ENCODE results near the gene ZNF513. TPM values are rescaled to one million over a fixed set of nuclear protein-coding genes. Genes with fewer than 3 reads are reported as not detected.

The ZNF513 gene
- total and polyA plus RNA-seq, 2 donors (not counting 3 experiments of a cell fraction or from before 2014, with no cell fraction given) = 19.0 to 30.6 TPM

GRCh38 chr2:27400348-27401135 is 20.0 kb upstream of the ZNF513 start:
- no peak overlapping the region for H3K9ac ChIP-seq (replicated peaks; ENCODE audit: extremely low read depth, insufficient read depth, low read length)
- no peak overlapping the region for H2AFZ ChIP-seq (ENCODE audit: low read depth, low read length)
- H3K79me2 ChIP-seq (ENCODE audit: control insufficient read depth, insufficient read depth, low read length) = peaks cover 97% of the 10 kb centered on the region
- no peaks in the 10 kb centered on the region for H3K9me3 ChIP-seq (replicated peaks; ENCODE audit: control insufficient read depth, insufficient read depth, low read length)
- no peak overlapping the region for H3K4me2 ChIP-seq (ENCODE audit: insufficient read depth, low read length)
- TF ChIP-seq MAX (IDR thresholded peaks at IDR 0.05; ENCODE audit: insufficient read depth, insufficient read length) = no peak
- no peak for TF ChIP-seq MYC (IDR thresholded peaks at IDR 0.05; ENCODE audit: low read depth, low read length)
- TF ChIP-seq CTCF (IDR thresholded peaks at IDR 0.05; ENCODE audit: extremely low read depth in 1 of 2, insufficient read depth in 1 of 2, low read depth in 1 of 2, low read length in 2 of 2) = no peak
- no peak for TF ChIP-seq EZH2 (IDR thresholded peaks at IDR 0.05; ENCODE audit: borderline replicate concordance, low read depth, low read length, severe bottlenecking)
- no peak for TF ChIP-seq POLR2AphosphoS5 (IDR thresholded peaks at IDR 0.05; ENCODE audit: insufficient read depth, low read depth, low read length)
- TF ChIP-seq JUN (IDR thresholded peaks at IDR 0.05; ENCODE audit: borderline replicate concordance, insufficient read depth, insufficient read length, low read depth) = no peak
- no peak for TF ChIP-seq FOS (IDR thresholded peaks at IDR 0.05; ENCODE audit: borderline replicate concordance, insufficient read depth, low read length)
- TF ChIP-seq GATA2 (IDR thresholded peaks at IDR 0.05; ENCODE audit: insufficient read depth, insufficient read length, low read depth, low read length) = no peak
- no peak for TF ChIP-seq POLR2A (IDR thresholded peaks at IDR 0.05; ENCODE audit: low read depth, low read length)
- H3K36me3 ChIP-seq (ENCODE audit: control insufficient read depth in 2 of 2, extremely low read depth in 1 of 2, insufficient read depth in 2 of 2, low read length in 2 of 2) = peaks cover 0 to 7% of the 10 kb centered on the region in 2 experiments
- BruUV-seq (replicated peaks) = no TSS peak
- no peak for DNase-seq (ENCODE audit: low read depth, low spot score)
- no peak for FAIRE-seq
- dilution Hi-C loops (cut with MboI; ENCODE audit: extremely low pct_ligation_motif_present, low sequenced_read_pairs) (no loop called here), intact Hi-C loops (cut with micrococcal nuclease) (no loop called here)
- no peaks in the 10 kb centered on the region for H3K4me1 ChIP-seq (ENCODE audit: control insufficient read depth, extremely low read depth, insufficient read depth, low read length)
- ChIA-PET POLR2A (no interaction called here), CTCF (interaction anchor here (0.9 to 1.6 kb wide), 2 partner anchors 9 to 283 kb away, joined by 3 to 4 read pairs; partner anchors contain the start of gene PPM1G)
- no peaks in the 10 kb centered on the region for H3K27me3 ChIP-seq (ENCODE audit: control insufficient read depth in 2 of 2, insufficient read depth in 2 of 2, low read length in 2 of 2)
- no peak overlapping the region for H3K27ac ChIP-seq (ENCODE audit: insufficient read depth, low read depth, low read length)
- H4K20me1 ChIP-seq (replicated peaks; ENCODE audit: control insufficient read depth, extremely low read depth, insufficient read depth, low read length) = peaks cover 8% of the 10 kb centered on the region
- no peaks in the 10 kb centered on the region for H3K9me1 ChIP-seq (replicated peaks; ENCODE audit: control insufficient read depth, extremely low read depth, insufficient read depth, low read length)
- no peak overlapping the region for H3K4me3 ChIP-seq (replicated peaks in 1 of 3; ENCODE audit: insufficient read depth in 1 of 3, low read depth in 1 of 3, low read length in 3 of 3)

All from endothelial cell of umbilical vein (primary cell).